ENCODE data around the gene AGPS. TPM values are rescaled to one million over a fixed set of nuclear protein-coding genes. Genes with fewer than 3 reads are reported as not detected.
"Not testable (repeated sequence)": the region's sequence is repeated elsewhere in the genome, so short reads cannot be mapped to it uniquely, and the experiment has no call there.

Gene AGPS
- total RNA-seq, 2 donors from 2014 or later = 64.8 to 102 TPM

GRCh38 chr2:177407031-177407430 is 14.5 kb downstream of the AGPS start:
- intact Hi-C loops (cut with DNase I) = no loop called here
- H3K36me3 ChIP-seq = no peaks in the 10 kb centered on the region
- H3K9me3 ChIP-seq = no peaks in the 10 kb centered on the region
- DNase-seq = no peak
- H3K4me1 ChIP-seq = no peaks in the 10 kb centered on the region
- no peaks in the 10 kb centered on the region for H3K27me3 ChIP-seq
- H3K9ac ChIP-seq (ENCODE audit: low read depth in 2 of 2, low read length in 2 of 2) = no peak overlapping the region
- TF ChIP-seq CTCF (IDR thresholded peaks at IDR 0.05) = no peak
- H3K27ac ChIP-seq = no peak overlapping the region
- H3K4me3 ChIP-seq = no peak overlapping the region

- intact Hi-C loops (cut with DNase I) = loop anchor here (10.0 kb wide), 2 partner anchors 246 to 314 kb away; no protein-coding TSS in a partner anchor
- H3K27ac ChIP-seq, H3K4me1 ChIP-seq: not testable (repeated sequence)
These were observed 18.1 kb downstream of the AGPS start for GRCh38 chr2:177410629-177411028.

GRCh38 chr2:177413703-177414102 is 21.1 kb downstream of the AGPS start:
- no peak overlapping the region for H3K9ac ChIP-seq (ENCODE audit: low read depth in 2 of 2, low read length in 2 of 2)
- no peaks in the 10 kb centered on the region for H3K36me3 ChIP-seq
- TF ChIP-seq CTCF (IDR thresholded peaks at IDR 0.05) = no peak
- no peaks in the 10 kb centered on the region for H3K4me1 ChIP-seq
- no peak overlapping the region for H3K27ac ChIP-seq
- no peaks in the 10 kb centered on the region for H3K9me3 ChIP-seq
- no peaks in the 10 kb centered on the region for H3K27me3 ChIP-seq
- intact Hi-C loops (cut with DNase I) = loop anchor here (10.0 kb wide), 2 partner anchors 249 to 311 kb away; no protein-coding TSS in a partner anchor
- no peak overlapping the region for H3K4me3 ChIP-seq
- DNase-seq = no peak

More at GRCh38 chr2:177410629-177411028, 18.1 kb downstream of the AGPS start:
- H3K9me3 ChIP-seq; H3K36me3 ChIP-seq; H3K27me3 ChIP-seq; DNase-seq; H3K4me3 ChIP-seq; H3K9ac ChIP-seq (ENCODE audit: low read depth in 2 of 2, low read length in 2 of 2): not testable (repeated sequence)

- no peak for DNase-seq
- Histone ChIP-seq H3K9ac (ENCODE audit: low read depth in 2 of 2, low read length in 2 of 2) (no peak overlapping the region), H3K9me3 (no peaks in the 10 kb centered on the region), H3K4me3 (no peak overlapping the region), H3K27ac (no peak overlapping the region), H3K4me1 (no peaks in the 10 kb centered on the region), H3K36me3 (peaks cover 4% of the 10 kb centered on the region), H3K27me3 (no peaks in the 10 kb centered on the region)
- TF ChIP-seq CTCF (IDR thresholded peaks at IDR 0.05) = no peak
- intact Hi-C loops (cut with DNase I) = loop anchor here (10.0 kb wide), 2 partner anchors 254 to 306 kb away; no protein-coding TSS in a partner anchor
These were observed 26.7 kb downstream of the AGPS start for GRCh38 chr2:177419274-177419673.

GRCh38 chr2:177422271-177422670 is 29.7 kb downstream of the AGPS start:
- H3K9me3 ChIP-seq = no peaks in the 10 kb centered on the region
- intact Hi-C loops (cut with DNase I) = no loop called here
- no peaks in the 10 kb centered on the region for H3K4me1 ChIP-seq
- TF ChIP-seq CTCF (IDR thresholded peaks at IDR 0.05) = no peak
- no peaks in the 10 kb centered on the region for H3K27me3 ChIP-seq
- no peak overlapping the region for H3K4me3 ChIP-seq
- no peak overlapping the region for H3K27ac ChIP-seq
- DNase-seq = no peak
- no peak overlapping the region for H3K9ac ChIP-seq (ENCODE audit: low read depth in 2 of 2, low read length in 2 of 2)
- H3K36me3 ChIP-seq = peaks cover 4% of the 10 kb centered on the region

- intact Hi-C loops (cut with DNase I); DNase-seq; H3K4me3 ChIP-seq; H3K9ac ChIP-seq (ENCODE audit: low read depth in 2 of 2, low read length in 2 of 2); H3K27ac ChIP-seq; H3K27me3 ChIP-seq; H3K9me3 ChIP-seq; H3K36me3 ChIP-seq; H3K4me1 ChIP-seq: not testable (repeated sequence)
These were observed 31.5 kb downstream of the AGPS start for GRCh38 chr2:177424120-177424519.

- H3K4me3 ChIP-seq; H3K9me3 ChIP-seq; intact Hi-C loops (cut with DNase I); H3K4me1 ChIP-seq; H3K27me3 ChIP-seq; H3K36me3 ChIP-seq; H3K27ac ChIP-seq; H3K9ac ChIP-seq (ENCODE audit: low read depth in 2 of 2, low read length in 2 of 2); DNase-seq: not testable (repeated sequence)
These were observed 32.0 kb downstream of the AGPS start for GRCh38 chr2:177424620-177425019.

Data from colonic mucosa (tissue), 4 donors.